Measurements from ENCODE around the gene IL21R. TPM values are rescaled to one million over a fixed set of nuclear protein-coding genes. Genes with fewer than 3 reads are reported as not detected.

IL21R gene
- total and polyA plus RNA-seq, 2 donors (not counting 3 experiments of a cell fraction or from before 2014, with no cell fraction given): 0.03 TPM; not detected in 1

GRCh38 chr16:27368358-27368722 is 33.6 kb upstream of the IL21R start:
- no peak overlapping the region for H3K4me3 ChIP-seq (replicated peaks in 1 of 3; ENCODE audit: insufficient read depth in 1 of 3, low read depth in 1 of 3, low read length in 3 of 3)
- no peaks in the 10 kb centered on the region for H4K20me1 ChIP-seq (replicated peaks; ENCODE audit: control insufficient read depth, extremely low read depth, insufficient read depth, low read length)
- no peak for FAIRE-seq
- H3K79me2 ChIP-seq (ENCODE audit: control insufficient read depth, insufficient read depth, low read length): no peaks in the 10 kb centered on the region
- ChIA-PET CTCF (interaction anchor here (0.6 to 5.7 kb wide), 32 partner anchors 13 to 258 kb away, joined by 3 to 299 read pairs (median 5); partner anchors contain the start of gene KDM8), POLR2A (interaction anchor here (0.9 to 1.2 kb wide), 4 partner anchors 33 to 189 kb away, joined by 3 to 6 read pairs (median 4); no protein-coding TSS in a partner anchor)
- no peaks in the 10 kb centered on the region for H3K9me3 ChIP-seq (replicated peaks; ENCODE audit: control insufficient read depth, insufficient read depth, low read length)
- H3K4me1 ChIP-seq (ENCODE audit: control insufficient read depth, extremely low read depth, insufficient read depth, low read length): peaks cover 19% of the 10 kb centered on the region
- intact Hi-C loops (cut with micrococcal nuclease): loop anchor here (1.0 to 5.0 kb wide), 4 partner anchors 36 to 213 kb away; no protein-coding TSS in a partner anchor
- no peak overlapping the region for H3K27ac ChIP-seq (ENCODE audit: insufficient read depth, low read depth, low read length)
- no peak for TF ChIP-seq GATA2 (IDR thresholded peaks at IDR 0.05; ENCODE audit: insufficient read depth, insufficient read length, low read depth, low read length)
- TF ChIP-seq EZH2 (IDR thresholded peaks at IDR 0.05; ENCODE audit: borderline replicate concordance, low read depth, low read length, severe bottlenecking): no peak
- no peak for TF ChIP-seq JUN (IDR thresholded peaks at IDR 0.05; ENCODE audit: borderline replicate concordance, insufficient read depth, insufficient read length, low read depth)
- TF ChIP-seq MAX (IDR thresholded peaks at IDR 0.05; ENCODE audit: insufficient read depth, insufficient read length): no peak
- TF ChIP-seq MYC (IDR thresholded peaks at IDR 0.05; ENCODE audit: low read depth, low read length): no peak
- TF ChIP-seq POLR2AphosphoS5 (IDR thresholded peaks at IDR 0.05; ENCODE audit: insufficient read depth, low read depth, low read length): no peak
- no peak for TF ChIP-seq POLR2A (IDR thresholded peaks at IDR 0.05; ENCODE audit: low read depth, low read length)
- TF ChIP-seq, protein P1, sequence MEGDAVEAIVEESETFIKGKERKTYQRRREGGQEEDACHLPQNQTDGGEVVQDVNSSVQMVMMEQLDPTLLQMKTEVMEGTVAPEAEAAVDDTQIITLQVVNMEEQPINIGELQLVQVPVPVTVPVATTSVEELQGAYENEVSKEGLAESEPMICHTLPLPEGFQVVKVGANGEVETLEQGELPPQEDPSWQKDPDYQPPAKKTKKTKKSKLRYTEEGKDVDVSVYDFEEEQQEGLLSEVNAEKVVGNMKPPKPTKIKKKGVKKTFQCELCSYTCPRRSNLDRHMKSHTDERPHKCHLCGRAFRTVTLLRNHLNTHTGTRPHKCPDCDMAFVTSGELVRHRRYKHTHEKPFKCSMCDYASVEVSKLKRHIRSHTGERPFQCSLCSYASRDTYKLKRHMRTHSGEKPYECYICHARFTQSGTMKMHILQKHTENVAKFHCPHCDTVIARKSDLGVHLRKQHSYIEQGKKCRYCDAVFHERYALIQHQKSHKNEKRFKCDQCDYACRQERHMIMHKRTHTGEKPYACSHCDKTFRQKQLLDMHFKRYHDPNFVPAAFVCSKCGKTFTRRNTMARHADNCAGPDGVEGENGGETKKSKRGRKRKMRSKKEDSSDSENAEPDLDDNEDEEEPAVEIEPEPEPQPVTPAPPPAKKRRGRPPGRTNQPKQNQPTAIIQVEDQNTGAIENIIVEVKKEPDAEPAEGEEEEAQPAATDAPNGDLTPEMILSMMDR (IDR thresholded peaks at IDR 0.05; ENCODE audit: extremely low read depth in 1 of 2, insufficient read depth in 1 of 2, low read depth in 1 of 2, low read length in 2 of 2): no peak
- no peak for TF ChIP-seq FOS (IDR thresholded peaks at IDR 0.05; ENCODE audit: borderline replicate concordance, insufficient read depth, low read length)
- H2AFZ ChIP-seq (ENCODE audit: low read depth, low read length): no peak overlapping the region
- no TSS peak for BruUV-seq (replicated peaks)
- no peak overlapping the region for H3K9ac ChIP-seq (replicated peaks; ENCODE audit: extremely low read depth, insufficient read depth, low read length)
- H3K27me3 ChIP-seq (ENCODE audit: control insufficient read depth in 2 of 2, insufficient read depth in 2 of 2, low read length in 2 of 2): no peaks in the 10 kb centered on the region
- dilution Hi-C loops (cut with MboI; ENCODE audit: extremely low pct_ligation_motif_present, low sequenced_read_pairs): no loop called here
- no peak overlapping the region for H3K4me2 ChIP-seq (ENCODE audit: insufficient read depth, low read length)
- H3K9me1 ChIP-seq (replicated peaks; ENCODE audit: control insufficient read depth, extremely low read depth, insufficient read depth, low read length): no peaks in the 10 kb centered on the region
- H3K36me3 ChIP-seq (ENCODE audit: control insufficient read depth in 2 of 2, extremely low read depth in 1 of 2, insufficient read depth in 2 of 2, low read length in 2 of 2): peaks cover 0 to 7% of the 10 kb centered on the region in 2 experiments
- DNase-seq (ENCODE audit: low read depth, low spot score): no peak
